ENCODE measurements around the gene HOXB1.
"Not testable (repeated sequence)": the region's sequence is repeated elsewhere in the genome, so short reads cannot be mapped to it uniquely, and the experiment has no call there.

The HOXB1 gene

DNA sequence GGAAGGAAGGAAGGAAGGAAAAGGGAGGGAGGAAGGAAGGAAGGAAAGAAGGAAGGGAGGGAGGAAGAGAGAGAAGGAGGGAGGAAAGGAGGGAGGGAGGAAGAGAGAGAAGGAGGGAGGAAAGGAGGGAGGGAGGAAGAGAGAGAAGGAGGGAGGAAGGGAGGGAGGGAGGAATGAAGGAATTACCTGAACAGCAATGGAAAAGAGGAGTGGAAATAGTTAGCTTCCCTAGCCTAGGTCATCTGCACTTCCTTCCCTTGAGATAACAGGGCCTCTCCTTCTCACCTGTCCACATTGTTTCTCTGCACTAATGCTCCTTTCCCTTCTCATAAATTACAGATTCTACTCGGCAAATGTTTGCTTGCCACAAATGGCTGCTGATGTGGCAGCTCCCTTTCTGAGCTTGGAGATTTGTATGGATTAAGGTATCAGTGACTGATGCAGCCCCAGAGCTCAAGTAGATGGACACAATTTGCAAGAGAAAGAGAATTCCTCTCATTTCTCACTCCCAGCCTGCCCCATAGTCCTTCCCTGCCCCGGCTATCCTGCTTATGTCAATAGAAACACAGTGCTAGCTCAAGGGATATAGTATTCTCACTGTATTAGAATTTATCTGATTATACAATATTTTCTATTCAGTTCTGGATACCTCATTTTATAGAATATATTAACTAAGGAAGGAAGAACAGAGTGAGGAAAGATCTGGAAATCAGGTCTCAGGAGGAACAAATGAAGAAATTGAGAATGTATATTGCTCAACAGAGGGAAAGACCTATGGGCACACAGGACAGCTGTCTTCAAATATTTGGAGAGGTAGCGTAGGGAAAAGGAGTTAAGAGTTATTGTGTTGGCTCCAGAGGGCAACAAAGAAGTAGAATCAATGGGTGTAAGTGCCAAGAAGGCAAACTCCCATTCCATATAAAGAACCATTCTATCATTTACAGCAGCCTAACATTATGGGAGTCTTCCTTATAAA is 14.6 kb downstream of the HOXB1 start:
- FAIRE-seq = no peak

DNA sequence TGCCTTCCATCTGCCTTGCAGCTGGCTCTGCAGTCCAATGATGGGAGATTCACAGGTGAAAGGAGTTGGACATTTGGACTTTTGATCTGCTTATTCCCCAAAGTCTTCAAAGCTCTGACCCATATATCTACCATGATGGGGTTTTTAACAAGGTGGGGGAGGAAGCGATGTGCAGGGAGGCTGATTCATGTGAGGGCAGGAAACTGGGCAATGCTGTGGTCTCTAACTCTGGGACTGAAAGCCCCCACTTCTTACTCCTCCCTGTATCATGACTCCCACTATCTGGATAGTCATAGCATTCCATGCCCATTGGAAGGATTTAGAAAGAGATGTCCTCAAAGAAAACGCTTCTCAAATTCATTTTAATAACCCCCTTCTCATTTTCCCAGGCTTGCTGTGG is 16.3 kb downstream of the HOXB1 start:
- no peak for FAIRE-seq

DNA sequence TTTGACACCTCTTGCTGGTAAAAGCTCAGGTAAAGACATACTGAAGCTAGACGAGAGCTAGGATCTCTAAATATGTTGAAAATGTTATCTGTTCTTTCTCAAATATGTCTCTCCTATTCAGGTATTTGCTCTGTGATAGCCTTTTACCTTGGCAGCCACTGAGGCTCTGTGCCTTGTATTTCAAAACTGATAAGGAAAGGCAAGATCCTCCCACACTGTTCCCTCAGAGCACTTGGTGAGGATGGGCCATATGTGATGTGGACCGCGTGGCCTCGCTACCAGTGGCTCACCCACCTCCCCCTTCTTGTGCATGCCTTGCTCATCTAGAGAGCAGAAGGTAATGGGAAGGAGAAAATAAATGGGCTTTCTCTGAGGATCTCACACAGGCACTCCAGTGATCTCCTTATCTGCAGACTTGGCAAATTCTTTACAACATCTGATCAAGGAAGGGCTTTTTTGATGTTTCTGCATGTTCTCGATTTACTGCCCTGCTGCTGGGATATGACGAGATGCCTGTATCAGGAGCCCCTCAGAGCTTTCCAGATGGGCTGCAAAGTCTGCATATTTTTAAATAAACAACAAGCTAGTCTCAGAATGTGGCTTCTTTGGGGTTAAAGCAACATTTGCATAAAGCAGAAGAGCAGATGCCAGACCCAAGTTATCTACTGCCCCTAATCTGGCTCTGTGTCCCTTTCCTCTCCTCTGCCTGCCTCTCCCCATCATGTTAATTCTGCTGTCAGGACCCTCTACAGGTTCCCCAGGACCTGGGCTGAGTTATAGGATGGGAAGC is 16.9 kb downstream of the HOXB1 start:
- no peak for FAIRE-seq

DNA sequence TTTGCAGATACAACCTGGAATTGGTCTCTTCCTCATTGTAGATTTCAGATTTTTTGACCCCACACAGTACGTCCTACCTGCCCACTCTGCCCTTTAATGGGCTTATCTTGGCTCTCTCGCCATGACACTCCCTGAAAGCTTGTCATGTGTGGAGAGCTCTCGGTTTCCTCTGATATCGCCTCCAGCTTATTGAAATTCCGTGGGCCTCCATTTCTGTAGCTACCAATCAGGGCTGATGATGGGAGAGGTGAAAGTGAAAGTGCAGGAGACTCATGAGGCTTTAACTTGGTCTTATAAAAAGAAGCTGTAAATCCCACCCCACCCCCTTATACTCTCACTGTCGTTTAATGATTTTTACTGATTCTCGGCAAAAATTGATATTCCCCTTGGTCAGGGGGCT is 17.7 kb downstream of the HOXB1 start:
- FAIRE-seq = no peak

DNA sequence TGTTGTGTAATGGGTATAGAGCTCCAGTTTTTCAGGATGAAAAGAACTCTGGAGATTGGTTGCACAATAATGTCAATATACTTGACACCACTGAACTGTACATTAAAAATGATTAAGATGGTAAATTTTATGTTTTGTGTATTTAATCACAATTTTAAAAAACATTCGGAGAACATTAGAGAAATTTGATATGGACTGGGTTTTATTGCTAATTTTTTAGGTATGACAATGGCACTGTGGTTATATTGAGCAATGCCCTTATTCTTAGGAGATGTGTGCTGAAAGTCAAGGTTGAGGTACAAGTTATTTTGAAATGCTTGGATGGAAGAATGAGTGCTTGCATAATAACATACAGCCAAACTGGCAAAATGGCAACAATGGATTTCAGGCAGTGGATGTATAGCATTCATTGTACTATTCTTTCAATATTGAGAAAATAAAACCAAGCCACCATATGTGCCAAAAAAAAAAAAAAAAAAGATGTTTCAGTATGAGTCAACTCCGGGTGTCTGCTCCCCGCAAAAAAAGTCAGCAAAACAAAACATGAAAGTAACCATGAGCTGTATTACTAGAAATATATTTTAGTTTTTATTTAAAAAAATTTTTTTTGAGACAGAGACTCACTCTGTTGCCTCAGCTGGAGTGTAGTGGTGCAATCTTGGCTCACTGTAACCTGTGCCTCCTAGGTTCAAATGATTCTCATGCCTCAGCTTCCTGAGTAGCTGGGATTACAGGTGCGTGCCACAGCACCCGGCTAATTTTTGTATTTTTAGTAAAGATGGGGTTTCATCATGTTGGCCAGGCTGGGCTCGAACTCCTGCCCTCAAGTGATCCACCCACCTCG is 19.8 kb downstream of the HOXB1 start:
- no peak for FAIRE-seq

DNA sequence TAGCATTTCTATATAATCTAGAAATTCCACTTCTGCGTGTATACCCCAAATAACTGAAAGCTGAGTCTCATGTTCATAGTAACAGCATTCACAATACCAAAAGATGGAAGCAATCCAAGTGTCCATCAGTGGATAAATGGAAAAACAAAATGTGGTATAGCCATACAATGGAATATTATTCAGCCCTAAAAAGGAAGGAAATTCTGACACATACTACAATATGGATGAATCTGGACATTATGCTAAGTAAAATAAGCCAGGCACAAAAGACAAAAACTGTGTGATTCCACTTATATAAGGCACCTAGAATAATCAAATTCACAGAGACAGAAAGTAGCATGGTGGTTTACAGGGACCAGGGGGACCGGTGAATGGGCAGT is 20.4 kb downstream of the HOXB1 start:
- no peak for FAIRE-seq

DNA sequence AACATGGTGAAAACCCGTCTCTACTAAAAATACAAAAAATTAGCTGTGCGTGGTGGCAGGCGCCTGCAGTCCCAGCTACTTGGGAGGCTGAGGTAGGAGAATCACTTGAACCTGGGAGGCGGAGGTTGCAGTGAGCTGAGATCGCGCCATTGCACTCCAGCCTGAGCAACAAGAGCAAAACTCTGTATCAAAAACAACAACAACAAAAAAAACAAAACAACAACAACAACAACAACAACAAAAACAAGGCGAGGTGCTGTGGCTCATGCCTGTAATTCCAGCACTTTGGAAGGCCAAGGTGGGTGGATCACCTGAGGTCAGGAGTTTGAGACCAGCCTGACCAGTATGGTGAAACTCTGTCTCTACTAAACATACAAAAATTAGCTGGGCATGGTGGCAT is 21.1 kb downstream of the HOXB1 start:
- not testable (repeated sequence) for FAIRE-seq

DNA sequence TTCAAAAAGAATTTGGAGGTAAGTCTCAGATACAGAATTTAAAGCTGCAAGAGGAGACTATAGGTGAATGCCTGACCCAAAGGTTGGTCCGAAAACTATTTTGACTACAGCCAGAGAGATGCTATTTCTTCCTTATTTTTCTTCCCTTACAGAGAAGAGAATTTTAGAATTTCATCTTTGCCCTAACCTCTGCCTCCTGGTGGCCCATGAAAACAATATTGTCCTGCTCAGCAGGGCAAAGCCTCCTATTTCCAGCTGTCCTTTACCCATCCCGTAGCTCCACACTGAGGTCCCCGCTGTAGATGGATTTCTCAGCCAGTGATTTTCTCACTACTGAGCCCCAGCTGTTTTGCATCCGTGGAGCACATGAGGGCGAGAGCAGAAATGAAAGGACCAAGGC is 24.6 kb downstream of the HOXB1 start:
- FAIRE-seq = no peak

DNA sequence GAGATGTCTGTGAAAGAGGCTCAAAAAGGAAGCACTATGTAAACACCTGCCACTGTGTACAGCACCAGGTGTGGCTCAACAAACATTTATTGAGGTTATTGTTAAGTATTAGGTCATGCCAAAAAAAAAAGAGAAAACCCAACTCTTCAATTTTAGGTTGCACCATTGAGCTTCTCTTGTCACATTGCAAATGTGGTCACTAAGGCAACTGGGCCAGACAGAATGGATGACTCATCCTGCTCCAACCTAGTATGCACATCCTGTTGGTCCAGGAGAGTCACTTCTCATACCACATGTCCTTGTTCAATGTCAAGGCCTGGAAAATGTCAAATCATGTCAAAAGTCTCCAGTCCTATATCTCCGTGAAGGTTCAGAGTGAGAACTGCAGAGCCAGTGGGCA is 25.0 kb downstream of the HOXB1 start:
- no peak for FAIRE-seq

DNA sequence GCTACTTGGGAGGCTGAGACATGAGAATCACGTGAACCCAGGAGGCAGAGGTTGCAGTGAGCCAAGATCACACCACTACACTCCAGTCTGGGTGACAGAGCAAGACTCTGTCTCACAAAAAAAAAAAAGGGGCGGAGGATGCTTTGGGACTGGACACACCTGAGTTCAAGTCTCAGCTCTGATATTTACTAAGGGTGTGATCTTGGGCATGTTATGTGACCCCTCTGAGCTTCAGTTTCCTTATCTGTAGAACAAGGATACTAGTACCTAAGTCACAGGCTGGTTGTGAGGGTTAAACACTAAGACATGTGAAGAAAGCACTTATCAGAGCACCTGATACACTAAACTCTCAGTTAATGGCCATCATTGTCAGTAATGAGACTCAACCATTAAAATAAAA is 25.9 kb downstream of the HOXB1 start:
- no peak for FAIRE-seq

DNA sequence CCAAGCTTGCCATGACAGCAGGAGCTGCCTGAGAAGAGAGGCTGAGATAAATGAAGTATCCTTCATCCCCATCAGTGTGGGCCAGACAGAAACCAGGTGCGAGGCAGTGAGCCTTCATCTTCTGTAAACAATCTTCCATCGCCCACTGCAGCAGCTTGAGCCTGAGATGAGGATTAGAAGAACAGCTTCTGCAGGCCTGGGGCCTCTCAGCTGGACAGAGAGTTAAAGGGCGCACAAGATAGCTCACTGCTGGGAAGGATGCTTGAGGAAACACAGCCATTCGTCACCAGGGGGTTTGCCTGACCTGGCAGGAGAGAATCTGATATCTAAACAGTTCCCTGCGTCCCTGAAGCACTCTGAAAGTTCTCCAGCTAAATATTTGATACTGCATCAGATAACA is 27.1 kb downstream of the HOXB1 start:
- FAIRE-seq = no peak

DNA sequence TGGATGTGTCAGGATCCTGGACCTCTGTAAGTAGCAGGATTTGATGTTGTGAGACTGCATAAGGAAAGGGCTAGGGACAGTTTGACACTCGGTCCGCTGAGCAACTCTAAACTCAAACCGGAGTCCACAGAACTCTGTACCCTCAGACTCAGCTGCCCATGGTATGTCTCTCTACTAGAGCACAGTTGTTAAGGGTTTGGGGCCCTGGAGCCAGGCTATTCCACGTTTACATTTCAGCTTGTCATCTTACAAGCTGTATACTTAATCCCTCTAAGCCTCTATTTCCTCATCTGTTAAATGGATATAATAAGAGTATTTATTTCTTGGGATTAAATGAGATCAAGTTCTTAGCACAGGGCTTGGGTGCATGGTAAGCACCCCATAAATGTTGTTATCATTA is 27.9 kb downstream of the HOXB1 start:
- no peak for FAIRE-seq

DNA sequence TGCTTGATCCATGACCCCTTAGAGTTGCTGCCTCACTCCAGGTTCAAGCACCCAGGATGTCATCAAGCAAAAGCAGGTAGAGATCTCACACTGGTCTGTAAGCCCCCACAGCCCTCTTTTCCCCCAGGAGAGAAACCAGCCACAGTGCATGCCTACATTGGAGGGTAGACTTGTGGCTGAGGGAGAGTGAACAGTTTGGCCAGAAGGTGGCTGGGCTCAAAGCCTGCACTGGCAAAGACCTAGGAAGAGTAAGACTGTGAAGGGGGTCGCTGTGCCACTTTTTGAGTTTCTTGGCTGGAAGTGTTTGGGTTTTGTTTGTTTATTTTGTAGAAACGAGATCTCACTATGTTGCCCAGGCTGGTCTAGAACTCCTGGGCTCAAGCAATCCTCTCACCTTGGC is 28.5 kb downstream of the HOXB1 start:
- FAIRE-seq = no peak

DNA sequence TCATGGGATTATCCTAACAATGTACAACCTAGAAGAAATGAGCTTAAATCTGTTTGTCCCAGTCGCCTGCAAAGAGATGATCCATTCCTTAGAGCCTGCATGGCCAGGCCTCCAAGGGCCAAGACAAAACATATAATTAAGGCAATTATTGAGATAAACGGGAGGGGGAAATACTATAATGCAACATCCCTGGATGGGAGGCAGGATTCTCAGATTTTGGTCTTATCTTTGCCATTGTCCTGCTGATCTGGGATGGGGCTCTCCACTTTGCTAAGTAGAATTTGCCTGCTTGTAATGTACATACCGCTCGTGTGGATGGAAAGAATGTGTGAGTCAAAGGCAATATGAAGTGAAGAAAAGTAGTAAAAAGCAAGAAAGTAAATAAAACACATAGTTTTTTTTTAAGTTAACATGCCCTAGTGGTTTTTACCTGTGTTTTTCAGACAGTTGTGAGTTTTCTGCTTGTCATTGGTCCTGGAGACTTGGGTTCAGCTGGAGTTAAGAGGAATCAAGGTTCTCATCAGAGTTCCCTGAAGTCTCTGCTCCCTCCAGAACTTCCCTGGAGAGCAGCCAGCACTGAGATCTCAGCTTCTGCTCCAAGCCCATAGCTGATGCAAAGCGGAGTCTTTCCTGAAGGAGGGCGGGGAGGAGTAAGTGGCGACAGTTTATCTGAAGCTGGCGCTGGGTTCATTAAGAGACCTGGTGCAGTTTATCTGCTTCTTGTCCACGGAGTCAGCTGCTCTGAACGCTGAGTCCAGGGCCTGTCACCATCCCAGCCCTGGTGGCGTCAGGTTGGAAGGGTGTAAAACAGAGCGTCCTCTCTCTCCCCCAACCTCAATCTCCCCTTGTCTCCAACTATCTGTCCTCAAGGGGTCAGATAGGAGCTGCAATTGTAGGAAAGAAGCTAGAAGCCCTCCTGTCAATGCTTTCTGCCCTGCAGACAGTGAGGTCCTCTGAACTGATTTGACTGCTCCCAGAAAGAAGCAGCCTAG is 30.1 kb downstream of the HOXB1 start:
- FAIRE-seq = no peak

DNA sequence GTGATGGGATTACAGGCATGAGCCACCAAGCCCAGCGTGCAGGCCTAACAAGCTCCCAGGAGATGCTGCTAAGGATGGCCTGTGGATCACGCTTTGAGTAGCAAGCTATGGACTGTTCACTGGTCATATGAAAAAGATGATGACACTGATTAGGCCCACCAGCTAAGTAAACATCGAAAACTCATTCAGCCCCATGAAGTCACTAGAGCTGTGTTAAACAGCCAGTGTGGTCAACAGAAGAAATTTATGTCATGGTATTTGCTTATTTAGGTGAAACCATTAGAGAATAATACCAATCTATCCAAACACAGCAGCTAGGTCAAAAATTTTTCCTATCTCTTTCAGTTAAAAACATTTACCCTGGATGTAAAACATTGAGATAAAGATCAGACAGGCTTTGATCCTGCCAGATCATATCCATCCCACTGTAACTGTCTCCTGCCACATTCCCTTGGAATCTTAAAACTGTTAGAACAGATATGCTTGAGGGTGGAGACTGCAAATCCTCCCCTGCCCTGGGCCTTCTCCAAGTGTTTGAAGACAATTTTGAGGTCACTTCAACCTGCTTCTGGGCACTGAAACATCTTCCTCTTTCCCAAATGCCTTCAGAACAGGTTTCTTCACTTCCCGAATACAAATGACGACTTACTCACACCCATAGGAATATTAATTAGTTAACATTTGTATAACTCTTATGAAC is 30.9 kb downstream of the HOXB1 start:
- FAIRE-seq = no peak

DNA sequence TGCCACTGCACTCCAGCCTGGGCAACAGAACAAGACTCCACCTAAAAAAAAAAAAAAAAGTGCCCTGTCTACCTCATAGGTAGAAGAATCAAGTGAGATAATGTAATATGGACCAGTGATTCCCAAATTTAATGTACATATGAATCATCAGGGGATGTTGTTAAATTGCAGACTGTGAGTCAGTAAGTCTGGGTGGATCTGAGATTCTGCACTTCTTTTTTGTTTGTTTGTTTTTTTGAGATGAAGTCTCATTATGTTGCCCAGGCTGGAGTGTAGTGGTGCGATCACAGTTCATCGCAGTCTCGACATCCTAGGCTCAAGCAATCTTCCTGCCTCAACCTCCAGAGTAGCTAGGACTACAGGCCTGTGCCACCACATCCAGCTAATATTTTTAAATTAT is 31.6 kb downstream of the HOXB1 start:
- no peak for FAIRE-seq

DNA sequence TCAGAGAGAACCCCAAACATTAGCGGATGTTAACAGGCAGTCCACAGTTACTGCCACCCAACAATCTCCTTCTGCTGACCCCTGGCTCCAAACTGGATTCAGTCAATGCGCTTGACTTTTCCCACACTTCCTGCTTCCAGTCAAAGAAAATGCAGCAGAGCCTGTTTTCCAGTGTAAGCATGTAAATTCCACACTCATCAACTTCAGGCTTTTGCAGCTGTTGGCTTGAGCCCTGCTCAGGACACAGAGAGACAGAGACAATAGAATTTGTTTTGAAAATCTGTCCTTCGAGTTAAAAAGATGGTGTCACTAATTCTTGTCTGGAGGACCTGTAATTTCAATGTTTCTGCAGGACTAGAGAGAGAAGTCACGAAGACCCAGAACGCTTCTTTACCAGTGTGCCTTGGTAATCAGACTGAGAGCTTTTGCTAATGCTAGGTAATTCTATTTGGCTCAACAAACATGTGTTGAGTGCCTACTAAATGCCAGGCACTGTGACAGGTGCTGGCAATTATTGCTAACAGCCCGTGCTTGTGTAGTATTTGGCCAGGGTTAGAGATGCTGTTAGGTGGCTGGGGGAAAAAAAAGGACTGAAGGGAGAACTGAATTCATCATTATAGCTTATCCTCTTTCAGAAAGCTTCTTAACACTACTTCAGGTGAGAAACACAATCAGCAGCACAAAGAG is 32.5 kb downstream of the HOXB1 start:
- no peak for FAIRE-seq

DNA sequence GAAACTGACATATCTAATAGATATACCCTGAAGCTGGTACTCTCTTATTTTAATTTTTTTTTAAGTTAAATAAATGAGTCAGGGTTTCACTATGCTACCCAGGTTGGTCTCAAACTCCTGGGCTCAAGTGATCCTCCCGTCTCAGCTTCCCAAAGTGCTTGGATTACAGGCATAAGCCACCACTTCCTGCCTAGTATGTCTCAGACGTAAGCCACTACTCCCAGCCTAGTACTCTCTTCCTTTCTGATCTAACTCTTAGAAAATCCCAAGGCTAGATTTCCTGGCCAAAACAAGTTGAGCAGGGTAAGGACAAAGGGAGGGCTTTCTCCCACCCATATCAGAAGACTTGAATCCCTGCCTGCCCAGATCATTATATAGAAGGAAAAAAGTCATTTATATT is 33.7 kb downstream of the HOXB1 start:
- no peak for FAIRE-seq

DNA sequence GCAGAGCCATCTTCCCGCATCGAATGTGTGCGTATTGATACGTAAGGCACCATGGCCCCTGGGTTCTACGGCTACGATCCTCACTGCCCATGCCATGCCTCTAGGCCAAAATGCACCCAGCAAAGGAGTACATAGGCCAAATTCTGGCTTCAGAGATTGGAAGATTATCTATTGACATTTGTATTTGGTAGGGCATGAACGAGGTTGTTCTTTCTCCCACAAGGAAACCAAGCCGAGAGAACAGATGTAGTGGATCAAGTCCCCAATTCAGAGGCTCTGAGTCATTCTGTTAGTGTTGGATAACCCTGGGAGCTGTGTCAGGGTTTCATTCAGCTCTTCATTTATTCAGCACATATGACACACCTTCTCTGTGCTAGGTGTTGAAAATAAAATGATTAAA is 36.5 kb downstream of the HOXB1 start:
- no peak for FAIRE-seq

Data from colon (tissue), 2 donors.